Parathyroid adenoma (tissue), 2 donors: ENCODE measurements around the gene DZIP1.

Experiments used
- H2AFZ ChIP-seq: fragments of 300-600 bp; sonication (generic); one replicate; pipeline ENCODE4 v1.7.0; 2017; ENCODE audit warnings: antibody characterized with exemption, mild to moderate bottlenecking
- H3K27ac ChIP-seq: fragments of 300-600 bp; sonication (generic); one replicate; pipeline ENCODE4 v1.7.0; 2017
- H3K27me3 ChIP-seq: fragments of 300-600 bp; sonication (generic); one replicate; pipeline ENCODE4 v1.7.0; 2017; ENCODE audit warnings: low read length; ENCODE audit not compliant: control insufficient read depth, insufficient read depth
- H3K36me3 ChIP-seq: fragments of 300-600 bp; sonication (generic); one replicate; pipeline ENCODE4 v1.7.0; 2017; ENCODE audit warnings: low read length; ENCODE audit not compliant: control insufficient read depth, insufficient read depth
- H3K4me1 ChIP-seq: fragments of 300-600 bp; sonication (generic); one replicate; pipeline ENCODE4 v1.7.0; 2017; ENCODE audit warnings: control low read depth
- H3K4me2 ChIP-seq: fragments of 300-600 bp; sonication (generic); one replicate; pipeline ENCODE4 v1.7.0; 2017; ENCODE audit warnings: low read length
- H3K4me3 ChIP-seq: fragments of 300-600 bp; sonication (generic); one replicate; pipeline ENCODE4 v1.7.0; 2017; ENCODE audit warnings: low read depth, low read length
- H3K79me2 ChIP-seq: fragments of 300-600 bp; sonication (generic); one replicate; pipeline ENCODE4 v1.7.0; 2017; ENCODE audit warnings: control low read depth
- H3K9ac ChIP-seq: fragments of 300-600 bp; sonication (generic); one replicate; pipeline ENCODE4 v1.7.0; 2017; ENCODE audit warnings: mild to moderate bottlenecking
- H3K9me3 ChIP-seq: fragments of 300-600 bp; sonication (generic); one replicate; pipeline ENCODE4 v1.7.0; 2017; ENCODE audit warnings: low read length; ENCODE audit not compliant: control insufficient read depth
- CTCF ChIP-seq: fragments of 300-600 bp; sonication (generic); IDR thresholded peaks from one replicate; pipeline ENCODE4 v1.7.0; 2017; ENCODE audit warnings: antibody characterized with exemption, mild to moderate bottlenecking
- donor health status: primary hyperparathyroidism.

The DZIP1 gene

DNA sequence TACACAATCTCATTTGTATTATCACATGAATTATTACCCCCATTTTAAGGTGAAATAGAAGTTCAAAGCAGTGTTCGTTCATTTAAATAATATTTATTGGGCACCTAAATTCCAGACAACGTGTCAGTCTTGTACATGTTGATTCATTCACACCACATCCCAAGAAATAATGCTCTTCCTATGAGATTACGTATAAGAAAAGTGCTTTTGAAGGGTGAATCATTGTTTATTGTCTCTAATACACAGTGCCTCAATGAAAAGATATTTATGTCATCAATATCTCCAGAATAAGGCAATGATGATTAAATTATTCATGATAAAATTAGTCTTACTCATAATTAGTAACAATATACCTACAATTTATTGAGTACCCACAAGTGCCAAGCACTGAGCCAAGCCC, 56.4 kb downstream of the DZIP1 start:
- H3K4me1 ChIP-seq: no peaks in the 10 kb centered on the region
- no peak for TF ChIP-seq CTCF
- H3K36me3 ChIP-seq: no peaks in the 10 kb centered on the region
- no peaks in the 10 kb centered on the region for H3K27me3 ChIP-seq
- H3K79me2 ChIP-seq: no peaks in the 10 kb centered on the region
- H3K4me3 ChIP-seq: no peak overlapping the region
- no peak overlapping the region for H2AFZ ChIP-seq
- no peak overlapping the region for H3K27ac ChIP-seq
- no peak overlapping the region for H3K9ac ChIP-seq
- no peak overlapping the region for H3K4me2 ChIP-seq
- H3K9me3 ChIP-seq: no peaks in the 10 kb centered on the region

DNA sequence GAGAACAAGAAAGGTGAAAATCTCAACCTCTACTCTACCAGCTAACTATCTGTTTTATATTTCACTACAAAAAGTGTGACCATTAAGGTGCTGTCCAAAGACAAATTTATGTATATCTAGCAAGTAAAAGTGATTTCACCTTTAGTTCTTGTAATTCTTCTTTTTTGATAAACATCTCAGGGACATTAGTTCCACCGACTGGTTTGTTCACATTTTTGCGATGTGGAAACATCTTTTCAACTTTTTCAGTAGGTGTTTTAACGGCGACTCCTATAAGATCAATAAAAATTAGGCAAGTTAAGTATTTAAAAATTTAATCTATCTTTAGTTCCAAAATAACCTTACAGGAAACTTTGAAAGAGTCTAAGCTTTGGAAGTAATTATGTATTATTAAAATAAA, 58.6 kb downstream of the DZIP1 start:
- TF ChIP-seq CTCF: no peak
- Histone ChIP-seq H3K4me3 (no peak overlapping the region), H3K27me3 (no peaks in the 10 kb centered on the region), H2AFZ (no peak overlapping the region), H3K9me3 (no peaks in the 10 kb centered on the region), H3K4me2 (no peak overlapping the region), H3K79me2 (no peaks in the 10 kb centered on the region), H3K4me1 (no peaks in the 10 kb centered on the region), H3K27ac (no peak overlapping the region), H3K9ac (no peak overlapping the region), H3K36me3 (no peaks in the 10 kb centered on the region)

DNA sequence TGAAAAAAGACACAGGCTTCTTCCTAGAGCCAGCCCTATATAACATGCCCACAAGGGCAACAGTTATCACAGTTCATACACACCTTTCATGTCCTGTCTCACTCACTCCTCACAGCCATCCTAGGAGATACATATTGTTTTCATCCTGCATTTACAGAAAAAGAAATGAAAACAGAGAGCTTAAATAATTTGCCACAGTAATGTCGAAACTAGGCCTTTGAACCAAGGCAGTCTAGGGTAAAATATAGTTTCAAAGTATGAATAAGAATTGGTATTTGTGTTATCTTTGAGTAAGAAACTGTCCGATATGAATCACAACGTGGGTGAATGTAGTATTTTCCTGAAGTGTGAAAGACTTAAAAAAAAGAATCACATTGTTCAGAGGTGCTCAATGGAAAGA, 65.2 kb downstream of the DZIP1 start:
- no peaks in the 10 kb centered on the region for H3K27me3 ChIP-seq
- no peak overlapping the region for H2AFZ ChIP-seq
- no peaks in the 10 kb centered on the region for H3K79me2 ChIP-seq
- H3K4me3 ChIP-seq: no peak overlapping the region
- H3K4me1 ChIP-seq: no peaks in the 10 kb centered on the region
- H3K4me2 ChIP-seq: no peak overlapping the region
- H3K27ac ChIP-seq: no peak overlapping the region
- no peaks in the 10 kb centered on the region for H3K36me3 ChIP-seq
- H3K9ac ChIP-seq: no peak overlapping the region
- no peak for TF ChIP-seq CTCF
- H3K9me3 ChIP-seq: no peaks in the 10 kb centered on the region

- Histone ChIP-seq H3K4me2 (no peak overlapping the region), H3K9me3 (no peaks in the 10 kb centered on the region), H3K9ac (no peak overlapping the region), H3K27ac (no peak overlapping the region), H3K4me3 (no peak overlapping the region), H3K4me1 (no peaks in the 10 kb centered on the region), H2AFZ (no peak overlapping the region), H3K27me3 (no peaks in the 10 kb centered on the region), H3K36me3 (no peaks in the 10 kb centered on the region), H3K79me2 (no peaks in the 10 kb centered on the region)
- no peak for TF ChIP-seq CTCF
Measured at GRCh38 chr13:95573221-95573620, 71.3 kb downstream of the DZIP1 start.

GRCh38 chr13:95571941-95572340, 72.6 kb downstream of the DZIP1 start:
- Histone ChIP-seq H3K9ac (no peak overlapping the region), H3K4me1 (no peaks in the 10 kb centered on the region), H2AFZ (no peak overlapping the region), H3K9me3 (no peaks in the 10 kb centered on the region), H3K4me3 (no peak overlapping the region), H3K79me2 (no peaks in the 10 kb centered on the region), H3K36me3 (no peaks in the 10 kb centered on the region), H3K27me3 (no peaks in the 10 kb centered on the region), H3K27ac (no peak overlapping the region), H3K4me2 (no peak overlapping the region)
- TF ChIP-seq CTCF: no peak
